GM06990 (cell line): Measurements from ENCODE around the gene IL37.

Experiments
- DNase-seq: peaks from one replicate; pipeline ENCODE4 v3.0.0-alpha.2; 2011; ENCODE audit not compliant: insufficient read length; ENCODE audit errors: extremely low read depth
- H3K27me3 ChIP-seq: replicated peaks from 2 replicates; pipeline ENCODE4 v1.6.0; 2011; ENCODE audit warnings: low read length; ENCODE audit not compliant: control insufficient read depth, insufficient read depth
- H3K36me3 ChIP-seq: 2 replicates; pipeline ENCODE4 v1.5.1; 2011; ENCODE audit warnings: low read length; ENCODE audit not compliant: control insufficient read depth, insufficient read depth
- H3K4me3 ChIP-seq: replicated peaks from 2 replicates; pipeline ENCODE4 v1.5.1; 2011; ENCODE audit warnings: low read depth, mild to moderate bottlenecking, control low read depth, low read length
- TF ChIP-seq, protein P1 (sequence below): IDR thresholded peaks from 2 replicates; pipeline ENCODE4 v1.5.1; 2011; ENCODE audit warnings: low read length, control low read depth, mild to moderate bottlenecking, inconsistent platforms; ENCODE audit not compliant: insufficient read depth, poor library complexity, severe bottlenecking

The IL37 gene

DNA sequence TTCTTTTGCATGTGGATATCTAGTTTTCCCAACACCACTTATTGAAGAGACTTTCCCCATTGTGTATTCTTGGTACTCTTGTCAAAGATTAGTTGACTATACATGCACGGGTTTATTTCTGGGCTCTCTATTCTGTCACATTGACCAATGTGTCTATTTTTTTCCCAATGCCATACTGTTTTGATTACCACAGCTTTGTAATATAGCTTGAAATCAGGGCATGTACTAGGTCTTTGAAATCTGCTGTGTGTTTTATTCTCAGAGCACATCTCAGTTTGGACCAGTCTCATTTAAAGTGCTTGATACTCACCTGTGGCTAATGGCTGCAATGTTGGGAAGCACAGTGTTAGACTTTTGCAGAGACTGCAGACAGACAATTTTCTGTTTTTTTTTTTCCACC lies 34.0 kb downstream of the IL37 start:
- no peak for DNase-seq
- TF ChIP-seq, protein P1, sequence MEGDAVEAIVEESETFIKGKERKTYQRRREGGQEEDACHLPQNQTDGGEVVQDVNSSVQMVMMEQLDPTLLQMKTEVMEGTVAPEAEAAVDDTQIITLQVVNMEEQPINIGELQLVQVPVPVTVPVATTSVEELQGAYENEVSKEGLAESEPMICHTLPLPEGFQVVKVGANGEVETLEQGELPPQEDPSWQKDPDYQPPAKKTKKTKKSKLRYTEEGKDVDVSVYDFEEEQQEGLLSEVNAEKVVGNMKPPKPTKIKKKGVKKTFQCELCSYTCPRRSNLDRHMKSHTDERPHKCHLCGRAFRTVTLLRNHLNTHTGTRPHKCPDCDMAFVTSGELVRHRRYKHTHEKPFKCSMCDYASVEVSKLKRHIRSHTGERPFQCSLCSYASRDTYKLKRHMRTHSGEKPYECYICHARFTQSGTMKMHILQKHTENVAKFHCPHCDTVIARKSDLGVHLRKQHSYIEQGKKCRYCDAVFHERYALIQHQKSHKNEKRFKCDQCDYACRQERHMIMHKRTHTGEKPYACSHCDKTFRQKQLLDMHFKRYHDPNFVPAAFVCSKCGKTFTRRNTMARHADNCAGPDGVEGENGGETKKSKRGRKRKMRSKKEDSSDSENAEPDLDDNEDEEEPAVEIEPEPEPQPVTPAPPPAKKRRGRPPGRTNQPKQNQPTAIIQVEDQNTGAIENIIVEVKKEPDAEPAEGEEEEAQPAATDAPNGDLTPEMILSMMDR: no peak
- no peaks in the 10 kb centered on the region; the same call in 1 of the 2 replicates for H3K27me3 ChIP-seq
- no peaks in the 10 kb centered on the region for H3K36me3 ChIP-seq
- H3K4me3 ChIP-seq: no peak overlapping the region

DNA sequence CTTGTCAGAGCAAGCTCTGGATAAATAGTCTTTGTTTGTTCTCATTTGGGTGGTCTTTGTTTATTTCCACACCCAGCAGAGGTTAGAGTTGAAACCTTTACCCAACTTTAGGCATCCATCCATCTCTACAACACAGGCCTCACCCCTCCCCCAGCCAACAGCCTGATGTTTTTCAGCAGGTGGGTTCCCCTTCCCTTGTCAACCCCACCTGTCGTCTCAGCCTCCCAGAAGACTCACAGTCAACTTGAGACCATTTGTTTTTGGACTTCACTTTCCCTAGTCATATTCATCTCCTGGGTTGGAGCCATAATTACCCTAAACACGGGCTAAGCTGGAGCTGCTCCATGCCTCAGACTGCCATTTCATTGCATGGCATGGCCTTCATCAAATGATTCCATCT lies 35.1 kb downstream of the IL37 start:
- Histone ChIP-seq H3K27me3 (no peaks in the 10 kb centered on the region; the same call in 1 of the 2 replicates), H3K36me3 (no peaks in the 10 kb centered on the region), H3K4me3 (no peak overlapping the region)
- DNase-seq: no peak
- TF ChIP-seq, protein P1: no peak

DNA sequence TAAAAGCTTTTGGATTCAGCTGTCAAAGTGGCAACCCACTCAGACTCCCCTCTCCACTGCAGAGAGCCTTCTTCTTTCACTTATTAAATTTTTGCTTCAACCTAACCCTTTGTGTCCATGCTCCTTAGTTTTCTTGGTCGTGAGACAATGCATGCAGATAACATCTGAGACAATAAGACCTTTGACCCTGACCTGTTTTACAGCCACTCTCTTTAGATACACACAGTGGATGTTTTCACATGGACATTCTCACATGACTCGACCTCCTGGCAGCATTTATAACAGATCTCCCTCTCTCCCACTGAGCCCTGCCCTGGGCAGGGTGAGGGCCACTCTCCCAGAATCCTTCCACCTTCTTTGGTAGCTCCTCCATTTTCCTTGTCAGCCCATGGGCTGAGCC lies 36.4 kb downstream of the IL37 start:
- TF ChIP-seq, protein P1: no peak
- H3K27me3 ChIP-seq: no peaks in the 10 kb centered on the region; the same call in 1 of the 2 replicates
- no peak overlapping the region for H3K4me3 ChIP-seq
- H3K36me3 ChIP-seq: no peaks in the 10 kb centered on the region
- no peak for DNase-seq

DNA sequence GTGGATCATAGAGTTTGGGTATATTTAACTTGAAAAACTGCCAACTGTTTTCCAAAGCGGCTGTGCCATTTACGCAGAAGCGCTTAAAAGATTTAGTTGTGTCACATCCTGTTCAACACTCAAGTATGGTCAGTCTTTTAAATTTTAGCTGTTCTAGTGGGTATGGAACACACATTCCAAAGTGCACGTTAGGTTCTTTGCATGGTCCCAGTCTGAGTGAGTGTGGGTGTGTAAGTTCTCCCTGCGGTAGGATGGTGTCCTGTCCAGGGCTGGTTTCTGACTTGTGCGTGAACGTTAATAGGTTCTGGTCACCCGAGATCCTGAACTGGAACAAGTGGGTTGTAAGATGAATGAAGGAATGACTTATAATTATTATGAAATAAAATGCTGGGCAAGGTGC lies 38.5 kb downstream of the IL37 start:
- DNase-seq: no peak
- H3K36me3 ChIP-seq: no peaks in the 10 kb centered on the region
- TF ChIP-seq, protein P1: no peak
- no peak overlapping the region for H3K4me3 ChIP-seq
- no peaks in the 10 kb centered on the region; the same call in 1 of the 2 replicates for H3K27me3 ChIP-seq

DNA sequence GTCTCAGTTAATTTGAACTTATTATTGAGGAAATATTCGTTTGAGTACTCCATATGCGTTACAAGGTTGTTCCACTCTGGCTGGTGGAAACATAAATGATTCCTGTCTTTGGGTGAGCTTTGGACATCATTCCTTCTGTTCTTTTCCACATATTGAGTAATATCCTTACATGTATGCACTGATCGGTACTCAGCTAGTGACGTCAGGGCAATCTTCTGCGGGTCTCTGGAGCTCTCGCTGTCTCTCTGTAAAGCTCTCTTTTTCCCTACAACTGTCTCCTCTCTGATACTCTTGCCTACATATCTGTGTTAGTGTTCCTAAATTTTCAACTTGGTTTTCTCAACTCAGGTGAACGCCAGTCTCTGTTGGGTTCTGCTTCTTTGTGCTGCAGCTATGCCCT lies 43.4 kb downstream of the IL37 start:
- Histone ChIP-seq H3K4me3 (no peak overlapping the region), H3K27me3 (no peaks in the 10 kb centered on the region; the same call in 1 of the 2 replicates), H3K36me3 (no peaks in the 10 kb centered on the region)
- no peak for DNase-seq
- TF ChIP-seq, protein P1: no peak

DNA sequence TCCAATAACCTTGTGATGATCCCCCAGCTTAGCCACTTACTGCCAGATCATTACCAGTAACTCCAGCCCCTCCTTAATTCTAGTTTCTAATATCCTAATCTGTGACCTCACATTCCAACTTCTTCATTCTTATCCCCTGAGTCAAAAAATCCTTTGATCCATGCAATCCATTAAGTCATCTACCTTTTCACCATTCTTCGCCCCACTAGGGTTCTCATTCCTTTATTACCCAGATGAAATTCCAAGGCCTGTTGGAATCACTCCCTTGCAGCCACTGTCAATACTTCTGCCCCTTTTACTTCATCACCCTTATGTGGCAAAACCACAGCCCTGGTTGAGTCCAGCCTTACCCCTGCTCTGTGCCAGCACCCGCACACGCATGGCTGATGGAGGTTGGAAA lies 46.5 kb downstream of the IL37 start:
- DNase-seq: no peak
- no peak overlapping the region for H3K4me3 ChIP-seq
- H3K27me3 ChIP-seq: no peaks in the 10 kb centered on the region; the same call in 1 of the 2 replicates
- no peaks in the 10 kb centered on the region for H3K36me3 ChIP-seq
- TF ChIP-seq, protein P1: no peak
